Measurements from ENCODE around the gene HCN2.

GRCh38 chr19:591099-591958, 1.6 kb downstream of the HCN2 start:
- TF ChIP-seq, protein P1, sequence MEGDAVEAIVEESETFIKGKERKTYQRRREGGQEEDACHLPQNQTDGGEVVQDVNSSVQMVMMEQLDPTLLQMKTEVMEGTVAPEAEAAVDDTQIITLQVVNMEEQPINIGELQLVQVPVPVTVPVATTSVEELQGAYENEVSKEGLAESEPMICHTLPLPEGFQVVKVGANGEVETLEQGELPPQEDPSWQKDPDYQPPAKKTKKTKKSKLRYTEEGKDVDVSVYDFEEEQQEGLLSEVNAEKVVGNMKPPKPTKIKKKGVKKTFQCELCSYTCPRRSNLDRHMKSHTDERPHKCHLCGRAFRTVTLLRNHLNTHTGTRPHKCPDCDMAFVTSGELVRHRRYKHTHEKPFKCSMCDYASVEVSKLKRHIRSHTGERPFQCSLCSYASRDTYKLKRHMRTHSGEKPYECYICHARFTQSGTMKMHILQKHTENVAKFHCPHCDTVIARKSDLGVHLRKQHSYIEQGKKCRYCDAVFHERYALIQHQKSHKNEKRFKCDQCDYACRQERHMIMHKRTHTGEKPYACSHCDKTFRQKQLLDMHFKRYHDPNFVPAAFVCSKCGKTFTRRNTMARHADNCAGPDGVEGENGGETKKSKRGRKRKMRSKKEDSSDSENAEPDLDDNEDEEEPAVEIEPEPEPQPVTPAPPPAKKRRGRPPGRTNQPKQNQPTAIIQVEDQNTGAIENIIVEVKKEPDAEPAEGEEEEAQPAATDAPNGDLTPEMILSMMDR (IDR thresholded peaks at IDR 0.05; ENCODE audit: insufficient read depth, low read length, poor library complexity, severe bottlenecking) = no peak
- TF ChIP-seq EZH2phosphoT487 (conservative IDR thresholded peaks at IDR 0.05; ENCODE audit: low read length) = no peak
